Prostate gland (tissue), 2 donors: Measurements from ENCODE around the gene PSMD13.

ENCODE experiments used
- POLR2A ChIP-seq: fragments of 450-650 bp; IDR thresholded peaks from one replicate; pipeline ENCODE4 v1.6.1; 2016; ENCODE audit warnings: antibody characterized with exemption, mild to moderate bottlenecking
- POLR2AphosphoS5 ChIP-seq: sonication (generic); formaldehyde crosslinking; IDR thresholded peaks from one replicate; pipeline ENCODE4 v1.6.1; 2017; ENCODE audit warnings: antibody characterized with exemption
- TF ChIP-seq, protein P1 (sequence below), 4 experiments: fragments of 200-600 bp in 2 of 4; fragments of 450-650 bp in 2 of 4; sonication (generic) in 2 of 4; IDR thresholded peaks; 1 replicate in 3 of 4; 2 replicates in 1 of 4; pipeline ENCODE4 v1.5.1; 2016 to 2019; ENCODE audit warnings: antibody characterized with exemption in 4 of 4, mild to moderate bottlenecking in 2 of 4, moderate library complexity in 2 of 4

DNA sequence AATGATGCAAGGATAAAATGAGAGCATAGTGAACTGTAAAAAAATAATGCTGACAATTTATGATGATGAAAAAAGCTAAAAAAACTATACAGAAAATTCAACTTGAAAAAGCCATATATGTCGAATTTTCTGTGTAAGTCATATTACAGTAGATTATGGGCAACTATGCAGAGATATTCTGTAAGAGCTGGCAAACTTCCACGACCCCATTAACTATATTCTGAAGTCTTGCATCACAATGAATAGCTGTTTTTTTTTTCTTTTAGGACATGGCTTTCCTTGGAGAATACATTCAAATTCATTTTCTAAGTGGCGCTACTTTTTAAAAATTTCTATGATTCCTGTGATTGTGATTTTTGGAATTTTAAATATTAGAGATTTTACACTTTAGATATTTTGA is 18.4 kb downstream of the PSMD13 start:
- TF ChIP-seq, protein P1, sequence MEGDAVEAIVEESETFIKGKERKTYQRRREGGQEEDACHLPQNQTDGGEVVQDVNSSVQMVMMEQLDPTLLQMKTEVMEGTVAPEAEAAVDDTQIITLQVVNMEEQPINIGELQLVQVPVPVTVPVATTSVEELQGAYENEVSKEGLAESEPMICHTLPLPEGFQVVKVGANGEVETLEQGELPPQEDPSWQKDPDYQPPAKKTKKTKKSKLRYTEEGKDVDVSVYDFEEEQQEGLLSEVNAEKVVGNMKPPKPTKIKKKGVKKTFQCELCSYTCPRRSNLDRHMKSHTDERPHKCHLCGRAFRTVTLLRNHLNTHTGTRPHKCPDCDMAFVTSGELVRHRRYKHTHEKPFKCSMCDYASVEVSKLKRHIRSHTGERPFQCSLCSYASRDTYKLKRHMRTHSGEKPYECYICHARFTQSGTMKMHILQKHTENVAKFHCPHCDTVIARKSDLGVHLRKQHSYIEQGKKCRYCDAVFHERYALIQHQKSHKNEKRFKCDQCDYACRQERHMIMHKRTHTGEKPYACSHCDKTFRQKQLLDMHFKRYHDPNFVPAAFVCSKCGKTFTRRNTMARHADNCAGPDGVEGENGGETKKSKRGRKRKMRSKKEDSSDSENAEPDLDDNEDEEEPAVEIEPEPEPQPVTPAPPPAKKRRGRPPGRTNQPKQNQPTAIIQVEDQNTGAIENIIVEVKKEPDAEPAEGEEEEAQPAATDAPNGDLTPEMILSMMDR (IDR thresholded peaks at IDR 0.05), result no peak
- TF ChIP-seq POLR2AphosphoS5 (no peak), POLR2A (no peak)
